ENCODE data around the gene TUBA4A.

Gene TUBA4A

GRCh38 chr2:219229305-219230058, 24.2 kb downstream of the TUBA4A start, which contains the start of the genes ANKZF1 and ATG9A:
Gene ANKZF1, plus strand, starts transcription at chr2:219229806. Its CDS starts 452 bp downstream, at chr2:219230258.
Gene ATG9A, minus strand, starts transcription at chr2:219229636. Its CDS starts 1,612 bp downstream, at chr2:219228024.
- peak; percentile 100 for DNase-seq

- DNase-seq: no peak
These were observed 24.8 kb downstream of the TUBA4A start for GRCh38 chr2:219228911-219229304.

GRCh38 chr2:219228041-219228910, 25.4 kb downstream of the TUBA4A start:
- DNase-seq: peak; percentile 47

GRCh38 chr2:219225350-219225749, 28.4 kb downstream of the TUBA4A start:
- DNase-seq: peak; percentile 49

- DNase-seq: no peak
These were observed 29.7 kb downstream of the TUBA4A start for GRCh38 chr2:219223831-219224610.

GRCh38 chr2:219221957-219222518, 31.7 kb downstream of the TUBA4A start:
- DNase-seq: no peak

- no peak for DNase-seq
These were observed 32.9 kb downstream of the TUBA4A start for GRCh38 chr2:219220652-219221402.

GRCh38 chr2:219219784-219220532, 33.8 kb downstream of the TUBA4A start:
- DNase-seq: no peak

GRCh38 chr2:219218732-219219701, 34.7 kb downstream of the TUBA4A start, which contains the start of gene ABCB6:
Gene ABCB6, minus strand, starts transcription at chr2:219218958. Its CDS starts 285 bp downstream, at chr2:219218673.
- DNase-seq: peak; percentile 97

GRCh38 chr2:219218217-219218731, 35.4 kb downstream of the TUBA4A start:
- DNase-seq: peak; percentile 70

GRCh38 chr2:219216535-219216915, 37.2 kb downstream of the TUBA4A start:
- no peak for DNase-seq

- DNase-seq: no peak
These were observed 37.7 kb downstream of the TUBA4A start for GRCh38 chr2:219215871-219216534.

- DNase-seq: no peak
These were observed 38.9 kb downstream of the TUBA4A start for GRCh38 chr2:219214786-219215185.

- DNase-seq: no peak
These were observed 39.6 kb downstream of the TUBA4A start for GRCh38 chr2:219214141-219214540.

GRCh38 chr2:219213486-219214071, 40.1 kb downstream of the TUBA4A start:
- no peak for DNase-seq

- DNase-seq: no peak
These were observed 40.7 kb downstream of the TUBA4A start for GRCh38 chr2:219213026-219213415.

GRCh38 chr2:219210886-219211362, 42.8 kb downstream of the TUBA4A start:
- no peak for DNase-seq

GRCh38 chr2:219210196-219210885, 43.4 kb downstream of the TUBA4A start:
- no peak for DNase-seq
